ENCODE measurements around the gene RING1. TPM values are rescaled to one million over a fixed set of nuclear protein-coding genes. Genes with fewer than 3 reads are reported as not detected.

Gene RING1
- total and polyA plus RNA-seq, 12 donors = 26.5 to 35.1 (median 28.3) TPM

DNA sequence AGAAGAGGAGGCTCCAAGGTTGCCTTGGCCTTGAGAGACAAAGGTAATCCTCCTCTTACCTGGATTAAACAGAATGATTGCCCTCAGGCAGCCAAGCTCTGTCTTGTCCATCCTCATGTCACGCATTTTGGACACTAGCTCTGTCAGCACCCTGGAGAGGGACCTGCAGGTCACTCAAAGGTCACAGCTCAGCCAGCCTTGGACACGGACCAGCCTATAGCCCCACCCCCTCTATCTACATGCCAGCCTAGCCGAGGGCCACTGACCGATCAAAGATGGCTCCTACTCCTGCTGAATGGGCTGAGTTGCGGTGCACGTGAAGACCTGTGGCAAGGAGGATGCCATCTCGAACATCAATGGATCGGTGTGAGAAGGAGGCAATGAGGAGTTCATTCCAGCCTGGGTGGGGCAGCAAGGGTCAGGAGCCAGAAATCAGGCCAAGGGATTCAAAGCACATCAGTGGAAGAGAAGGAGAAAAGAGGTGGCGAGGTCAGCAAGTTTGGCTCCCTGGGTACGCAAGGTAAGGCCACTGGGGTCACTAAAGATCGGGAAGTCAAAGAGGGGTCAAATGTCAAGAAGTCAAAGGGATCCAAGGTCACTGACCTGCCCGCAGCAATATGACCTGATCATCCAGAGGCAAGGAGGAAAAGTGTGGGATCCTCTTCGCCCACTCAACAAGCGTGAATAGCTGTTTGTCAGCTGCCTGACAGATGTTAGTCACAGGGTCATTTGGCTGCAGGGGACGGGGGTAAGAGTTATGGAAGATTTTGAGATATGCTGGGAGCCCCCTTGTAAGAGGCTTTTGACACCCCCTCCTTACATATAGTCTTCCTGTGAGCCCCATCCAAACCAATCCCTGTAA lies 12.8 kb upstream of the RING1 start:
- Histone ChIP-seq H3K4me3 (no peak overlapping the region), H3K27ac (no peak overlapping the region), H3K9me3 (no peaks in the 10 kb centered on the region), H3K4me1 (peaks cover 10 to 66% (median 44%) of the 10 kb centered on the region in 9 donors), H3K36me3 (peaks cover 0 to 44% (median 24%) of the 10 kb centered on the region in 9 donors), H3K27me3 (peaks cover 0 to 26% (median 0%) of the 10 kb centered on the region in 7 donors)
- no peak for ATAC-seq
- WGBS, 2 donors = 71 to 75% methylated on average over 15 of the region's 15 CpGs
- no peak for DNase-seq
- TF ChIP-seq, protein P1, sequence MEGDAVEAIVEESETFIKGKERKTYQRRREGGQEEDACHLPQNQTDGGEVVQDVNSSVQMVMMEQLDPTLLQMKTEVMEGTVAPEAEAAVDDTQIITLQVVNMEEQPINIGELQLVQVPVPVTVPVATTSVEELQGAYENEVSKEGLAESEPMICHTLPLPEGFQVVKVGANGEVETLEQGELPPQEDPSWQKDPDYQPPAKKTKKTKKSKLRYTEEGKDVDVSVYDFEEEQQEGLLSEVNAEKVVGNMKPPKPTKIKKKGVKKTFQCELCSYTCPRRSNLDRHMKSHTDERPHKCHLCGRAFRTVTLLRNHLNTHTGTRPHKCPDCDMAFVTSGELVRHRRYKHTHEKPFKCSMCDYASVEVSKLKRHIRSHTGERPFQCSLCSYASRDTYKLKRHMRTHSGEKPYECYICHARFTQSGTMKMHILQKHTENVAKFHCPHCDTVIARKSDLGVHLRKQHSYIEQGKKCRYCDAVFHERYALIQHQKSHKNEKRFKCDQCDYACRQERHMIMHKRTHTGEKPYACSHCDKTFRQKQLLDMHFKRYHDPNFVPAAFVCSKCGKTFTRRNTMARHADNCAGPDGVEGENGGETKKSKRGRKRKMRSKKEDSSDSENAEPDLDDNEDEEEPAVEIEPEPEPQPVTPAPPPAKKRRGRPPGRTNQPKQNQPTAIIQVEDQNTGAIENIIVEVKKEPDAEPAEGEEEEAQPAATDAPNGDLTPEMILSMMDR (IDR thresholded peaks at IDR 0.05) = no peak
- intact Hi-C loops (cut with DNase I) = loop anchor here in 6 of 10 donors (5.0 kb wide), 2 partner anchors 33 to 228 kb away; partner anchors contain the start of gene BRD2 (in 1 of the 6)

DNA sequence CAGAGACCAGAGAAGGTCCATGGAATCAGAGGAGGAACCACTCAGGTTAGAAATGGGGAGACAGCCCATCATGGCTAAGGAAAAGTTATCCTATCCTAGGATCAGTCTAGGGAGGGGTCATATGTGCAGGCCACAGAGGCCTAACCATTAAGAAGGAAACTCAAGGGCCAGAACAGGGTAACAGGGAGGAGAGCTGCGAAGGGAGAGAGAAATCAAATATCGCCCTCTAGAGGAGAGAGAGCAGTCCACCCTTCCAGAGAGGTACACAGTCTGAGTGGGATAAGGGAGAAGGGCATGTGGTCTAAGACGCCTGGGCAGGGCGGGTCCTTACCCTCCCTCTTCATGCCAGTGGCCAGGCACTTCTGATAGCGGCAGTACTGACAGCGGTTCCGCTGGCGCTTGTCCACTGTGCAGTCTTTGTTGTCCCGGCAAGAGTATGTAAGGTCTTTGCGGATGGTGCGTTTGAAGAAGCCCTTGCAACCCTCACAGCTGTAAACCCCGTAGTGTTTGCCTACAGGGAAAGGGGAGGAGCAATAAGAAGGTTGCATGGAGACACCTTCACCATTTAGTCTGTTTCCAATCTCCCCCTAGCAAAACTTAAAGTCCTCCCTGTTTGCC lies 10.8 kb upstream of the RING1 start:
- DNase-seq (peak in 1 of 2 donors; percentile 38), ATAC-seq (peak in 7 of 8 donors; percentile 10 to 33 (median 27))
- Histone ChIP-seq H3K9me3 (no peaks in the 10 kb centered on the region), H3K36me3 (peaks cover 0 to 54% (median 33%) of the 10 kb centered on the region in 9 donors), H3K27me3 (peaks cover 0 to 6% (median 0%) of the 10 kb centered on the region in 7 donors), H3K4me3 (no peak overlapping the region), H3K27ac (peak overlapping the region in 7 of 10 donors; percentile 2 to 65 (median 26)), H3K4me1 (peaks cover 22 to 62% (median 51%) of the 10 kb centered on the region in 9 donors)
- intact Hi-C loops (cut with DNase I) = loop anchor here in 7 of 10 donors (2.0 to 5.0 kb wide), 3 partner anchors 35 to 230 kb away; partner anchors contain the start of gene BRD2 (in 1 of the 7)
- TF ChIP-seq, protein P1 (IDR thresholded peaks at IDR 0.05) = peak; percentile 42 to 80 (median 71)
- 18 to 31% methylated on average over 12 of the region's 12 CpGs for WGBS, 2 donors

DNA sequence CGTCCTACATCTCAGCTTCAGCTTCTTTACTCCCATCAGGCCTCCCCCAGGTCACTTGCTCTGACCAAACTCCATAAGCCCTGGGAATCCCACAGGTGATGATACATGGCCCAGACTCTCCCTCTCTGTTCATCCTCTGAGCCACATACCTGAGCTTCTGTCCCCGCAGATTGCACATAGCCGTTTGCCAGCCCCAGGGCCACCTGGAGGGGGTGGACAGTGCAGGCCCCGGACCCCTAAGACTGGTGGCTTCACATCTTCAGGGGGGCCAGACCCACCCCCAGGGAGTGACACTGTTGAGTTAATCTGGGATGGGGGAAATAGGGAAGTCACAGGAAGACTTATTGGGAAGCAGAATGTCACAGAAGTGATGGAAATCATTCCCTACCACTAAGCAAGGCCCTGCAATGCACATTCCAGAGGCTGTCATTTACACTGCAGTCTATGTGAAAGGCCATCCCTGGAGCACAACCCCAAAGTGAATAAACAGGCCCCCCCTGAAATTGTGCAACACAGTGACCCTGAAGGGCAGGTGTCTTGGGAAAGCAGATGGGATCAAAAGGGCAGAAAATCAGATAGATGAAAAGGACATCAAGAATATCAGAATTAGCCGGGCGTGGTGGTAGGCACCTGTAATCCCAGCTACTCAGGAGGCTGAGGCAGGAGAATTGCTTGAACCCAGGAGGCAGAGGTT lies 10.0 kb upstream of the RING1 start:
- Histone ChIP-seq H3K36me3 (peaks cover 0 to 62% (median 41%) of the 10 kb centered on the region in 9 donors), H3K27ac (peak overlapping the region in 4 of 10 donors; percentile 6 to 26 (median 15))

More for the DNA sequence above, 10.0 kb upstream of the RING1 start:
- Histone ChIP-seq H3K9me3 (no peaks in the 10 kb centered on the region), H3K27me3 (no peaks in the 10 kb centered on the region), H3K4me1 (peaks cover 22 to 64% (median 52%) of the 10 kb centered on the region in 9 donors), H3K4me3 (no peak overlapping the region)
- intact Hi-C loops (cut with DNase I) = loop anchor here in 7 of 10 donors (2.0 to 5.0 kb wide), 3 partner anchors 36 to 231 kb away; partner anchors contain the start of gene BRD2 (in 1 of the 7)
- TF ChIP-seq, protein P1 (IDR thresholded peaks at IDR 0.05) = no peak
- DNase-seq (no peak), ATAC-seq (no peak)
- WGBS, 2 donors = 69 to 79% methylated on average over 6 of the region's 6 CpGs

All from heart right ventricle (tissue), 16 donors.